ENCODE results near the gene FN1.

DNA sequence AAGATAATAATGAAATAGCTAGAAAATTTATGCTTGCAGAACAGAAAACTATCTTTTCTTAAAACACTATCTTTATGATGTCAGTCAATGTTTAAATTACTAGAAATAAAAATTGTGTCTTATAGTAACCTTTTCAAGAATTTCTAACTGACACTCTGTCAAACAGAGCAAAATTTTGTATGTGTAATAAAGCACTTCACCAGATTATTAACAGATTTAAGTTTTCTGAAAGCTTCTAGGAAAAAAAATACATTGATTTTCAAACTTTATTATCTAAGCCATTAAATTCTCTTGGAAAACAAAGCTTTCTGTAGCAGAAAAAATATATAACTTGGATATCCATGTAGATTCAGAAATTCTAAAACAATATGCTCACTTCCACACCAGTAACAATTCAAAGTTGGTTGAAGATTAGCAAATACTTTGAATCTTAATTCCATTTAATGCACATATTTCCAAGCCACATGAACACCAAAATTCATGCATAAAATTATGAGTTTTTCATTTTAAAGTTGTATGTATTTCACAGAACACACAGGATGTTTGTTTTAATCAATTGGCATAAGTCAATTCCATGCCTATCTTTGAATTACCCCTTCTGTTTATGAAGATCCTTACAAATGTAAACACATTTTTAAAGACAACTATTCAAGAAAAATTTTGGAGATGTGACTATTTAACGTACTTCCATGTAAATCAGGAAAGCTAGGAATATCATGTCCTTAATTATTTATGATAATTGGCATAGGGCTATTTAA is 19.9 kb downstream of the FN1 start:
- TF ChIP-seq, protein P1, sequence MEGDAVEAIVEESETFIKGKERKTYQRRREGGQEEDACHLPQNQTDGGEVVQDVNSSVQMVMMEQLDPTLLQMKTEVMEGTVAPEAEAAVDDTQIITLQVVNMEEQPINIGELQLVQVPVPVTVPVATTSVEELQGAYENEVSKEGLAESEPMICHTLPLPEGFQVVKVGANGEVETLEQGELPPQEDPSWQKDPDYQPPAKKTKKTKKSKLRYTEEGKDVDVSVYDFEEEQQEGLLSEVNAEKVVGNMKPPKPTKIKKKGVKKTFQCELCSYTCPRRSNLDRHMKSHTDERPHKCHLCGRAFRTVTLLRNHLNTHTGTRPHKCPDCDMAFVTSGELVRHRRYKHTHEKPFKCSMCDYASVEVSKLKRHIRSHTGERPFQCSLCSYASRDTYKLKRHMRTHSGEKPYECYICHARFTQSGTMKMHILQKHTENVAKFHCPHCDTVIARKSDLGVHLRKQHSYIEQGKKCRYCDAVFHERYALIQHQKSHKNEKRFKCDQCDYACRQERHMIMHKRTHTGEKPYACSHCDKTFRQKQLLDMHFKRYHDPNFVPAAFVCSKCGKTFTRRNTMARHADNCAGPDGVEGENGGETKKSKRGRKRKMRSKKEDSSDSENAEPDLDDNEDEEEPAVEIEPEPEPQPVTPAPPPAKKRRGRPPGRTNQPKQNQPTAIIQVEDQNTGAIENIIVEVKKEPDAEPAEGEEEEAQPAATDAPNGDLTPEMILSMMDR (IDR thresholded peaks at IDR 0.05) = no peak
- no peak for TF ChIP-seq POLR2A (IDR thresholded peaks at IDR 0.05)
